Fibroblast of villous mesenchyme (primary cell): ENCODE results near the gene MAP1LC3B. TPM values are rescaled to one million over a fixed set of nuclear protein-coding genes. Genes with fewer than 3 reads are reported as not detected.

ENCODE experiments used
- DNase-seq: peaks from one replicate; pipeline ENCODE4 v3.0.0-alpha.2; 2010; ENCODE audit warnings: low read depth
- H3K4me3 ChIP-seq: 2 replicates; pipeline ENCODE4 v1.5.1; 2011; ENCODE audit warnings: low read depth, mild to moderate bottlenecking, low read length
- total RNA-seq: library from RNA; depleted of rRNA; stranded (reverse); fragments of >200 nt; gene quantifications from 2 replicates; pipeline ENCODE4 v1.2.3, GENCODE V29; 2012
- TF ChIP-seq, protein P1 (sequence below): IDR thresholded peaks from 2 replicates; pipeline ENCODE4 v1.5.1; 2012; ENCODE audit warnings: low read depth, mild to moderate bottlenecking, low read length; ENCODE audit not compliant: insufficient read depth

MAP1LC3B gene
- total RNA-seq, 1 donor, result 36.3 TPM

DNA sequence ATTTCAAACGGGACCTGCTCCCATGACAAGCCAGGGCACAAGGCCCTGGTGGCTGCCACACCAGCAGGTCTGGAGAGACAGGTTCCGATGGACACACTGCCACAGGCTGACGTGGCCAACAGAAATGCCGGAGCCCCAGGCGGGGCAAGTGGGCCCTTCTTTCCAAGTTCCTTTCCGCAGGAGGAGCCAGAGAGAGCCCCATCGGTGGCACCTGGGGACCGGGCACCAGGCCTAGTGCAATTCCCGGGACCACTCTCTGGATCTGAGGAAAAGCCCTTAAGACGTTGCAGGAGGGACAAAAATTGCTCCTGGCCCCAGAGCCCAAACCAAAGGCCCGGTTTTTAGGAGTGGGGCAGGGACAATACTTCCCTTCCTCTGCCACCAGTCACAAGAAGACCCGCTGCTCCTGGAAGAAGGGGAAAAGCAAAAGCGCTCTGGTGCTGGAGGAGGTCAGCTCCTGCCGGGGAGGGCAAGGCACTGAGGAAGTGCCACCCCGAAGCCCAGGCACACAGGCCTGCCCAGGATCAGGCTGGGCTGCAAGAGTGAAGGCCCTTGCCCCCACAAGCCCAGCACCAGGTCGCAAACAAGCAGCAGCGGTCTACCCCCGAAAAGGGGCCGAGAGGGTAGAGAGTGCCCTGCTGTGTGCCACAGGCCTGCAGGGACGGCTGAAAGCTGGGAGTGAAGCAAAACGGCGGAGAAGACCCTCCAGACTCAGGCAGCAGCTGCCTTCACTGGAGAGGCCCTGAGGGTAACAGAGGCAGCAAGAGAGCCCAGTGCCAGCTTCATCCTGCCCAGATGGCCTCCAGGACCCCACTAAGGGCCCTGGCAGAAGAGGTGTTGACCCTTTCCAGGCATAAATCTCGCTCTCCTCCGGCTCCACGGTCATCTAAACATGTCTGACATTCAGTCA lies 29.1 kb downstream of the MAP1LC3B start:
- TF ChIP-seq, protein P1, sequence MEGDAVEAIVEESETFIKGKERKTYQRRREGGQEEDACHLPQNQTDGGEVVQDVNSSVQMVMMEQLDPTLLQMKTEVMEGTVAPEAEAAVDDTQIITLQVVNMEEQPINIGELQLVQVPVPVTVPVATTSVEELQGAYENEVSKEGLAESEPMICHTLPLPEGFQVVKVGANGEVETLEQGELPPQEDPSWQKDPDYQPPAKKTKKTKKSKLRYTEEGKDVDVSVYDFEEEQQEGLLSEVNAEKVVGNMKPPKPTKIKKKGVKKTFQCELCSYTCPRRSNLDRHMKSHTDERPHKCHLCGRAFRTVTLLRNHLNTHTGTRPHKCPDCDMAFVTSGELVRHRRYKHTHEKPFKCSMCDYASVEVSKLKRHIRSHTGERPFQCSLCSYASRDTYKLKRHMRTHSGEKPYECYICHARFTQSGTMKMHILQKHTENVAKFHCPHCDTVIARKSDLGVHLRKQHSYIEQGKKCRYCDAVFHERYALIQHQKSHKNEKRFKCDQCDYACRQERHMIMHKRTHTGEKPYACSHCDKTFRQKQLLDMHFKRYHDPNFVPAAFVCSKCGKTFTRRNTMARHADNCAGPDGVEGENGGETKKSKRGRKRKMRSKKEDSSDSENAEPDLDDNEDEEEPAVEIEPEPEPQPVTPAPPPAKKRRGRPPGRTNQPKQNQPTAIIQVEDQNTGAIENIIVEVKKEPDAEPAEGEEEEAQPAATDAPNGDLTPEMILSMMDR, result no peak
- no peak overlapping the region for H3K4me3 ChIP-seq
- no peak for DNase-seq

DNA sequence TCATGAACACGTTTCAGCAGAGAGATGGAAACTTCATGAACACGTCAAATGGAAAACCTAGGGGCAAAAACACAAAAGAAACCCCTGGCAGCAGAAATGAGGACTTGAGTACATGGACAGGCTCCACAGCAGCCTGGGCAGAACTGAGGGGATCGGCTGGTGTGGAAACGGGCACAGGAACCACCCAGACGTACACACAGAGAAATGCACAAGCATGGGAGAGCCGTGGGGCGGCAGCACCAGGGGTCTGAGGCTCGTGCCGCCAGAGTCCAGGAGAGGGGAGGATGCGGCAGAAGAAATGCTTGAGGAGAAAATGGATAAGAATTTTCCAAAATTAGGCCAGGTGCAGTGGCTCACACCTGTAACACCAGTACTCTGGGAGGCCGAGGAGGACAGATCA lies 30.0 kb downstream of the MAP1LC3B start:
- DNase-seq, result no peak
- no peak overlapping the region for H3K4me3 ChIP-seq
- TF ChIP-seq, protein P1, result no peak

DNA sequence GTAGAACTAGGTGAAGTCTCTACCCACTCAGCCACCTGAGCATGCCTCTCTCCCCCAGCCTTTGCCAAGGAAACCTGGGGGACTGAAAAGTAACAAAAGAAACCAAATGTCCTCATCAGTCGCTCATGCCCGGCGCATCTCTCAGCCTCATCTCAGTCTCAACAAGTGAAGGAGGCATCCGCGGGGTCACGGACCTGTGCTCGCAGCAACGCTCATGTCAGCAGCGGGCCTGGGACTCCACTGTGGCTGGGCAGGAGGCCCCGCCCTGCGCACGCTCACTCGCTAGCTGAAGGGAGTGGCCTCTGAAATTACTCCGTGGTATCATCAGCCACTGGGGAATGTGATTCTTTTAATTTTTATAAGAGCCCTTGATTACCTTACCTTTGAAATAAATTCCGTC lies 31.3 kb downstream of the MAP1LC3B start:
- no peak for DNase-seq
- H3K4me3 ChIP-seq, result no peak overlapping the region
- TF ChIP-seq, protein P1, result no peak

DNA sequence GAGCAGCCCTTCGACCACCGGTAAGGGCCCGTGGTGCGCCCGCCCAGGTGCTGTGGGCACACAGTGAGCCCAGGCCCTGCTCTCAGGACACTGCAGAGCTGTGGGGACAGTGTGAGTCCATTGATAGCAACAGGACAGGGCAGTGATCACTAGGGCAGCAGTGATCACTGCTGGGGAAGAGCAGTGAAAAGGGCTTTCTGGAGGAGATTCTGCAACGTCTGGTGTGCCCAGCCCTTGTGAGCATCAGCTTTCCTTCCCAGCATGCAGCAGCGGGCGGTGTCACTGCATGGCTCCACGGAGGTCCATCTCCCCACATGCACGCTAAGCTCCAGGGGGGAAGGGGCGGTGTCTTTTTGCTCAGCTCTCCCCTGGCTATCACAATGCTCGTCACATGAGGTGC lies 32.1 kb downstream of the MAP1LC3B start:
- no peak for DNase-seq
- H3K4me3 ChIP-seq, result no peak overlapping the region
- TF ChIP-seq, protein P1, result no peak

DNA sequence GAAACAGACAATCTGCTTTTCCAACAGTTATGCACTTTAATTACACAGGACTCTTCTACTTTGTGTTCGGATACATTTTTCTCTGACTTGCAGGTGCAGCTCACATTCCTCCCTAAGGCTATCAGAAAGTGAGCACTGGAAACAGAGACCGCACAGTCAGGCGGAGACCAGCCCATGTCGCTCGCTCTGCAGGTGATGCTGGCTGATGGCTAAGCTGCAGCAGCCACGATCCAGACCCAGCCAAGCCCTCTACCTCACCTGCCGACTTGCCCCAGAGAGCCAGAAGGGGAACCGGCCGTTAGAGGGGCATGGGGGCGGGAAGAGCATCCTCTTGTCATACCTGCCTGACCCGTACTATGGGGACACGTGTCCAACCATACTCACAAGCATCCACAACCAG lies 33.8 kb downstream of the MAP1LC3B start:
- no peak for DNase-seq
- TF ChIP-seq, protein P1, result no peak
- H3K4me3 ChIP-seq, result no peak overlapping the region

DNA sequence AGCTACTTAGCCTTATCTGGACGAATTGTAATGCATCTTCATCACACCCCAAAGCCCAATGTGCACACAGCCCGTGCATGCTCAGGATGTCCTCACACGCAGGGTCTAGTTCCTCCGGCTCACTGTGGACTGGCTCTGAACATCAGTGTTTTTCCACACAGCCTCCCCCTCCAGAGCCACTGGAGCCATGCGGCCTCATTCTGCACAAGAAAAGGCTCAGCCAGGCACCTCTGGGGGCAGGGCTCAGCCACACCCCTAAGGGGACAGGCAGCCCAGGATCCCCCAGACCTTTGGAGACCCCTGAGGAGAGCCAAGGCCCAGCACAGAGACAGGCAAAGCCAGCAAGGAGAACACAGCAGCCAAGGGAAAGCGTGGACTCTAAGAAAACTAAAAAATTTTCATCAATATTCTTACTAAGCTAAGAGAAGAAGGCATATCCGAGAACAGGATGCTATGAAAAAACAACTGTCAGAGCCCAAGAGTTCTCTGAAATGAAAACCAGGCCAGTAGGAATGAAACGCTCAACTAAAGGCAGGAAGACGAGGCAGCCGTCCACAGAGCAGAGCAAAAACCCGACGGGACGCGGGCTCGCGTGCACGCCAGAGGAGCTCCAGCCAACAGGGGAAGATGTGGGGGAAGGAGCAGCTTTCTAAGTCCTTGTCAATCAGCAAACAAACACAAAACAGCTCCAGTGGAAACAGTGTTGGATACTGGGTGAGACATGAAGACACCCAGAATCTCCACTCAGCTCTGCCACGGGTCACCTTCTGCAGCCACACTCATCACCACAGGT lies 34.5 kb downstream of the MAP1LC3B start:
- TF ChIP-seq, protein P1, result no peak
- DNase-seq, result no peak
- no peak overlapping the region for H3K4me3 ChIP-seq
